Peyer's patch (tissue), 4 donors: ENCODE data around the gene HSD17B2. TPM values are rescaled to one million over a fixed set of nuclear protein-coding genes. Genes with fewer than 3 reads are reported as not detected.

Source experiments
- DNase-seq, 3 donors: peaks; one replicate each; pipeline ENCODE4 v3.0.0-alpha.2; 2017 to 2019
- H3K27ac ChIP-seq, 4 donors: fragments of 200-600 bp; sonication (generic); one replicate each; pipeline ENCODE4 v1.5.1; 2016 to 2019
- H3K27me3 ChIP-seq, 2 donors: fragments of 200-600 bp; sonication (generic); one replicate each; pipeline ENCODE4 v1.5.1; 2019
- H3K36me3 ChIP-seq, 3 donors: fragments of 200-600 bp; sonication (generic); one replicate each; pipeline ENCODE4 v1.5.1; 2016 to 2019
- H3K4me1 ChIP-seq, 4 donors: fragments of 200-600 bp; sonication (generic); one replicate each; pipeline ENCODE4 v1.5.1; 2016 to 2019
- H3K4me3 ChIP-seq, 4 donors: fragments of 200-600 bp; sonication (generic); 1 replicate in 3 of 4; 2 replicates in 1 of 4; pipeline ENCODE4 v1.5.1; 2016 to 2019; ENCODE audit warnings: mild to moderate bottlenecking in 1 of 4
- H3K9me3 ChIP-seq, 4 donors: fragments of 200-600 bp; sonication (generic); one replicate each; pipeline ENCODE4 v1.5.1; 2016 to 2019; ENCODE audit warnings: mild to moderate bottlenecking in 1 of 4
- POLR2A ChIP-seq, 2 donors: fragments of 450-650 bp; IDR thresholded peaks; one replicate each; pipeline ENCODE4 v1.5.1; 2017; ENCODE audit warnings: antibody characterized with exemption in 2 of 2, mild to moderate bottlenecking in 2 of 2, moderate library complexity in 2 of 2
- total RNA-seq, 4 donors: library from RNA; depleted of rRNA; stranded (reverse); fragments of >200 nt; gene quantifications; one replicate each; pipeline ENCODE4 v1.1.0, GENCODE V29; 2016
- TF ChIP-seq, protein P1 (sequence below), 6 experiments: fragments of 450-650 bp in 4 of 6; fragments of 200-600 bp in 2 of 6; sonication (generic) in 1 of 6; IDR thresholded peaks; one replicate each; pipeline ENCODE4 v1.5.1; 2017 to 2019; ENCODE audit warnings: antibody characterized with exemption in 6 of 6, mild to moderate bottlenecking in 3 of 6, moderate library complexity in 1 of 6

HSD17B2 gene
- total RNA-seq, 4 donors from 2014 or later = 19.8 to 173 (median 140) TPM

DNA sequence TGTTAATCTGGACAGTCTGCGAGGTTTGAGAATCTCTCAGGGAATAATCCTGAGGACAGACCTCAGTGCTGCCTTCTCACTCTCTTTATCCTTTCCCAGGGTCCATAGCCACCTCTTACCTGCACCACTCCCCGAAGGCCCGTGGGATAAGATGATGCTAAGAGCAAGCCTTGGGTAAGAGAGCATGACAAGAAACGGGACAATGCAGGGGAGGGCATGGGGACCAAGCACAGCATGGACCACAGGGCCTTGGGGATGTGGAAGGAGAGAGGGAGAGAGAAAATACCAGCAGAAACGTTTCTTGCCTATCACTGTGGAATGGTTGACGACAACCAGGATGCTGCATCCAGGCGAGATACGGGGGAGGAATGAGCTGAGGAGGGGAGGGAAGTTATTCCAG lies 15.5 kb upstream of the HSD17B2 start:
- H3K4me3 ChIP-seq = no peak overlapping the region
- no peaks in the 10 kb centered on the region for H3K4me1 ChIP-seq
- no peaks in the 10 kb centered on the region for H3K27me3 ChIP-seq
- no peak overlapping the region for H3K27ac ChIP-seq
- no peaks in the 10 kb centered on the region for H3K36me3 ChIP-seq
- no peak for TF ChIP-seq POLR2A (IDR thresholded peaks at IDR 0.05)
- TF ChIP-seq, protein P1, sequence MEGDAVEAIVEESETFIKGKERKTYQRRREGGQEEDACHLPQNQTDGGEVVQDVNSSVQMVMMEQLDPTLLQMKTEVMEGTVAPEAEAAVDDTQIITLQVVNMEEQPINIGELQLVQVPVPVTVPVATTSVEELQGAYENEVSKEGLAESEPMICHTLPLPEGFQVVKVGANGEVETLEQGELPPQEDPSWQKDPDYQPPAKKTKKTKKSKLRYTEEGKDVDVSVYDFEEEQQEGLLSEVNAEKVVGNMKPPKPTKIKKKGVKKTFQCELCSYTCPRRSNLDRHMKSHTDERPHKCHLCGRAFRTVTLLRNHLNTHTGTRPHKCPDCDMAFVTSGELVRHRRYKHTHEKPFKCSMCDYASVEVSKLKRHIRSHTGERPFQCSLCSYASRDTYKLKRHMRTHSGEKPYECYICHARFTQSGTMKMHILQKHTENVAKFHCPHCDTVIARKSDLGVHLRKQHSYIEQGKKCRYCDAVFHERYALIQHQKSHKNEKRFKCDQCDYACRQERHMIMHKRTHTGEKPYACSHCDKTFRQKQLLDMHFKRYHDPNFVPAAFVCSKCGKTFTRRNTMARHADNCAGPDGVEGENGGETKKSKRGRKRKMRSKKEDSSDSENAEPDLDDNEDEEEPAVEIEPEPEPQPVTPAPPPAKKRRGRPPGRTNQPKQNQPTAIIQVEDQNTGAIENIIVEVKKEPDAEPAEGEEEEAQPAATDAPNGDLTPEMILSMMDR (IDR thresholded peaks at IDR 0.05) = no peak
- no peaks in the 10 kb centered on the region for H3K9me3 ChIP-seq
- DNase-seq = no peak

DNA sequence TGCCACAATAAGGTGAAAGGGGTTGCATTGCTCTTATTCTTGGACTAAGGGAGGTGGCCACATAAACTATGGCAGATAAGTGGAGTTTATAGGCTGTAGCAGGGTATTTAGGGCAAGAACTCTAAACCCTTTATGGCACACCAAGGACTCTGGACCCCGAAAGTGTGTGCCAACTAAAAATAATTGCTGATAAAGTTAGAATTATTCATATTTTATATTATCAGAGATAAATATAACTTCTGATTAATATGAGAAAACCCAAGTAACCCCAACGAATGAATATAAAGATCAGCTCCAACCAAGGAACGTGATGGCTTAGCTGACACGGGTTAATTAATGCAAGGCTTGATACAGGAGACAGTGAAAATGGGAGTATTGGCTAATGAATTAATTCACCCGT lies 15.0 kb upstream of the HSD17B2 start:
- no peak overlapping the region for H3K4me3 ChIP-seq
- DNase-seq = no peak

DNA sequence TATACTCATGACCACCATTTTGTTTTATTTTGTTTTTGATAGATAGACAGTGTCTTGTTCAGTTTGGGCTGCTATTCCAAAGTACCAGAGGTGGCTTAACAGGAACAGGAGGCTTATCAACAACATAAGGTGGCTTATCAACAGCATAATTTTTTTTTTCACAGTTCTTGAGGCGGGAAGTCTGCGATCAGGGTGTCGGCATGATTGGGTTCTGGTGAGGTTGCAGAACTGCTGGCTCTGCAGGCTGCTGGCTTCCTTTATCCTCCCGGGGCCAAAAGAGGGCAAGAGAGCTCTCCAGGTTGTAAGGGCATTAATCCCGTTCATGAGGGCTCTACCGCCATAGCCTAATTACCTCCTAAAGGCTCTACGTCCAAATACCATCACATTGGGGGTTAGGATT lies 11.8 kb upstream of the HSD17B2 start:
- no peak for DNase-seq
- Histone ChIP-seq H3K9me3 (no peaks in the 10 kb centered on the region), H3K27ac (no peak overlapping the region), H3K27me3 (no peaks in the 10 kb centered on the region), H3K36me3 (no peaks in the 10 kb centered on the region), H3K4me3 (no peak overlapping the region), H3K4me1 (peaks cover 0 to 7% (median 1%) of the 10 kb centered on the region in 4 donors)
- TF ChIP-seq, protein P1 (IDR thresholded peaks at IDR 0.05) = no peak
- no peak for TF ChIP-seq POLR2A (IDR thresholded peaks at IDR 0.05)

More for the DNA sequence above, 15.0 kb upstream of the HSD17B2 start:
- H3K36me3 ChIP-seq = no peaks in the 10 kb centered on the region
- H3K4me1 ChIP-seq = no peaks in the 10 kb centered on the region
- H3K27me3 ChIP-seq = no peaks in the 10 kb centered on the region
- H3K27ac ChIP-seq = peak overlapping the region in 1 of 4 donors; percentile 60
- no peak for TF ChIP-seq POLR2A (IDR thresholded peaks at IDR 0.05)
- TF ChIP-seq, protein P1 (IDR thresholded peaks at IDR 0.05) = no peak
- H3K9me3 ChIP-seq = no peaks in the 10 kb centered on the region

DNA sequence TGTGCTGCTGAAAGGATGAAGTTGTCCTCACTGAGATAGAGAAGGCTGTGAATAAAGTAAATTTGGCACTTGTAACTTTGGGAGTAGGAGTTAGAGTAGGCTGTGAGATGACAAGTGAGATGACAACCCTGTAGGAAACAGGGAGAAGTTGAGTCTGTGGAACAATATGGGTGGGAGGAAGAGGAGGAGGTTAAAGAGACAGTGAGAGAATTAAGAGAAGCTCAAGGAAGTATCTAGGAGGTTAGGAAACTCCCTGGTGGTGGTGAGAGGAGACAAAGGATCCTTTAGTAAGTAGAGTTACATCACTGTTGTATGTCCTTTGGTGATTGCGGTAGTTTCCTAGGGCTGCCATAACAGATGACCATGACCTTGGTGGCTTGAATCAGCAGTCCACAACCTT lies 10.7 kb upstream of the HSD17B2 start:
- Histone ChIP-seq H3K4me3 (no peak overlapping the region), H3K4me1 (peaks cover 0 to 8% (median 1%) of the 10 kb centered on the region in 4 donors), H3K9me3 (no peaks in the 10 kb centered on the region), H3K36me3 (no peaks in the 10 kb centered on the region), H3K27me3 (no peaks in the 10 kb centered on the region), H3K27ac (no peak overlapping the region)
- TF ChIP-seq, protein P1 (IDR thresholded peaks at IDR 0.05) = no peak
- no peak for TF ChIP-seq POLR2A (IDR thresholded peaks at IDR 0.05)
- DNase-seq = no peak

DNA sequence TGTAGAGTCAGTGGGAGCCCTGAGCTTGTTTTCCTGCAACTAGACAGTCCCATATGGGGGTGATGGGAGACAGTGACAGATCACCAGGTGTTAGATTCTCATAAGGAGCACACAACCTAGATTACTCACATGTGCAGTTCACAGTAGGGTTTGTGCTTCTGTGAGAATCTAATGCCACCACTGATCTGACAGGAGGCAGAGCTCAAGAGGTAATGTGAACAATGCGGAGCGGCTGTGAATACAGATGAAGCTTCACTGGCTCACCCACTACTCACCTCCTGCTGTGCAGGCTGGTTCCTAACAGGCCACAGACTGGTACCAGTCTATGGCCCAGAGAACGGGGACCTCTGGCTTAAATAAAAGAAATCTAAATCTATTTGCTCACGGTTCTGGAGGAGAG lies 10.2 kb upstream of the HSD17B2 start:
- no peak for TF ChIP-seq POLR2A (IDR thresholded peaks at IDR 0.05)
- TF ChIP-seq, protein P1 (IDR thresholded peaks at IDR 0.05) = no peak
- no peaks in the 10 kb centered on the region for H3K27me3 ChIP-seq
- H3K27ac ChIP-seq = no peak overlapping the region
- H3K36me3 ChIP-seq = no peaks in the 10 kb centered on the region
- DNase-seq = no peak
- no peaks in the 10 kb centered on the region for H3K9me3 ChIP-seq
- H3K4me3 ChIP-seq = no peak overlapping the region
- peaks cover 0 to 8% (median 1%) of the 10 kb centered on the region in 4 donors for H3K4me1 ChIP-seq

DNA sequence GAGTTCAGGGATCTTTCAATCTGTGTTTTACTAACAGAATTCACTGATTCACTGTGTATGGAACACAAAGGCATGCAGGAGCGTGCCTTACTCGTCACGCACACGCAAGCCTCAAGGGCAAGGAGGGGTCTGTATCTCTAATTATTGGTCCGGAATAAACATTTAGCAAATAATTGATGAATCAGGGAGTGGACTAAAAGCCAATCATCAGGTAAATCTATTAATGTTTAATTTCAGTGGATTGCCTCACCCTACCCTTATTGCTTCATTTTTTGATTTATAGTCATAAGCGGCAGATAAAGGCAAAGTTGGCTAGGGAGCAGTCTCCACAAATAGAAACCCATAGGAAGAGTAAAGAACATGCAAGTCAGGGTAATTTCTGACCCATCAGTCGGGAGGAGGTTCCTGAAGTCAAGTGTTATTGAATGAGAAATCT lies 7.4 kb upstream of the HSD17B2 start:
- peak in 2 of 3 donors; percentile 57 to 71 for DNase-seq
- peak overlapping the region in 3 of 4 donors; percentile 34 to 59 (median 49) for H3K27ac ChIP-seq

More for the DNA sequence above, 7.4 kb upstream of the HSD17B2 start:
- TF ChIP-seq, protein P1 (IDR thresholded peaks at IDR 0.05) = no peak
- peak in 1 of 2 donors; percentile 55 for TF ChIP-seq POLR2A (IDR thresholded peaks at IDR 0.05)
- Histone ChIP-seq H3K36me3 (no peaks in the 10 kb centered on the region), H3K27me3 (no peaks in the 10 kb centered on the region), H3K9me3 (no peaks in the 10 kb centered on the region), H3K4me1 (peaks cover 0 to 8% (median 2%) of the 10 kb centered on the region in 4 donors), H3K4me3 (no peak overlapping the region)
